ENCODE measurements around the gene PRF1.
"Not testable (repeated sequence)": the region's sequence is repeated elsewhere in the genome, so short reads cannot be mapped to it uniquely, and the experiment has no call there.

The PRF1 gene

GRCh38 chr10:70581176-70581575 is 21.4 kb downstream of the PRF1 start:
- DNase-seq (ENCODE audit: extremely low read depth in 1 of 2, low read depth in 1 of 2): not testable (repeated sequence)

- DNase-seq (ENCODE audit: extremely low read depth in 1 of 2, low read depth in 1 of 2): no peak
Measured at GRCh38 chr10:70579234-70580002, 23.1 kb downstream of the PRF1 start.

- DNase-seq (ENCODE audit: extremely low read depth in 1 of 2, low read depth in 1 of 2): peak; percentile 43 to 76
Measured at GRCh38 chr10:70578371-70578947, 24.1 kb downstream of the PRF1 start.

- no peak for DNase-seq (ENCODE audit: extremely low read depth in 1 of 2, low read depth in 1 of 2)
Measured at GRCh38 chr10:70576803-70577517, 25.6 kb downstream of the PRF1 start.

- DNase-seq (ENCODE audit: extremely low read depth in 1 of 2, low read depth in 1 of 2): peak in 1 of 2 donors; percentile 20
Measured at GRCh38 chr10:70575874-70576802, 26.4 kb downstream of the PRF1 start.

- no peak for DNase-seq (ENCODE audit: extremely low read depth in 1 of 2, low read depth in 1 of 2)
Measured at GRCh38 chr10:70575486-70575873, 27.1 kb downstream of the PRF1 start.

- DNase-seq (ENCODE audit: extremely low read depth in 1 of 2, low read depth in 1 of 2): no peak
Measured at GRCh38 chr10:70573599-70574506, 28.7 kb downstream of the PRF1 start.

- no peak for DNase-seq (ENCODE audit: extremely low read depth in 1 of 2, low read depth in 1 of 2)
Measured at GRCh38 chr10:70571636-70572439, 30.7 kb downstream of the PRF1 start.

- no peak for DNase-seq (ENCODE audit: extremely low read depth in 1 of 2, low read depth in 1 of 2)
Measured at GRCh38 chr10:70571236-70571635, 31.3 kb downstream of the PRF1 start.

- DNase-seq (ENCODE audit: extremely low read depth in 1 of 2, low read depth in 1 of 2): no peak
Measured at GRCh38 chr10:70568781-70569495, 33.6 kb downstream of the PRF1 start.

- no peak for DNase-seq (ENCODE audit: extremely low read depth in 1 of 2, low read depth in 1 of 2)
Measured at GRCh38 chr10:70568113-70568512, 34.4 kb downstream of the PRF1 start.

GRCh38 chr10:70567603-70568002 is 34.9 kb downstream of the PRF1 start:
- DNase-seq (ENCODE audit: extremely low read depth in 1 of 2, low read depth in 1 of 2): no peak

GRCh38 chr10:70566515-70567290 is 35.8 kb downstream of the PRF1 start:
- DNase-seq (ENCODE audit: extremely low read depth in 1 of 2, low read depth in 1 of 2): no peak

GRCh38 chr10:70565556-70566514 is 36.7 kb downstream of the PRF1 start:
- DNase-seq (ENCODE audit: extremely low read depth in 1 of 2, low read depth in 1 of 2): no peak

GRCh38 chr10:70564901-70565351 is 37.6 kb downstream of the PRF1 start:
- DNase-seq (ENCODE audit: extremely low read depth in 1 of 2, low read depth in 1 of 2): no peak

- DNase-seq (ENCODE audit: extremely low read depth in 1 of 2, low read depth in 1 of 2): no peak
Measured at GRCh38 chr10:70564113-70564725, 38.3 kb downstream of the PRF1 start.

Measured in stimulated activated CD8-positive, alpha-beta memory T cell treated with anti-CD3 and anti-CD28 coated beads, Interleukin-7, amount 100 ng/mL, for 48 hours (primary cell).